HCT116 (cell line): ENCODE data around the gene ZNF783. TPM values are rescaled to one million over a fixed set of nuclear protein-coding genes. Genes with fewer than 3 reads are reported as not detected.

Experiments used
- ATAC-seq: fragments of 200-7000 bp; cut with Tn5 transposase; 2 replicates; pipeline ENCODE4 v1.9.1; 2020; ENCODE audit warnings: mild to moderate bottlenecking, moderate library complexity
- BruUV-seq: library from RNA; stranded (reverse); fragments of 400-500 nt; replicated peaks from 2 replicates; lab custom pipeline; 2021; lab: Mats Ljungman, UMichigan
- CTCF ChIA-PET: fragments of 300-600 bp; sonication (Branson Sonifier 250); formaldehyde crosslinking; loops from one replicate; lab custom pipeline; 2021; ENCODE audit warnings: antibody characterized with exemption; lab: Charles Lee
- POLR2A ChIA-PET: fragments of 300-600, 350-600 bp; sonication (Branson Sonifier 250); formaldehyde crosslinking; loops from one replicate; lab custom pipeline; 2021; ENCODE audit warnings: antibody characterized with exemption; lab: Charles Lee
- RAD21 ChIA-PET, 2 experiments: fragments of 300-600 bp; sonication (Branson Sonifier 250); formaldehyde crosslinking; loops; one replicate each; lab custom pipeline; 2023; ENCODE audit warnings: low total read pairs in 2 of 2; ENCODE audit not compliant: uncharacterized antibody in 2 of 2, unreplicated experiment in 2 of 2, low non-redundant PET in 1 of 2; lab: Charles Lee
- DNase-seq: peaks from one replicate; pipeline ENCODE4 v3.0.0-alpha.2; 2010; ENCODE audit warnings: low read depth, low spot score
- H2AFZ ChIP-seq: fragments of 200-600 bp; shearing (Covaris generic), sonication (generic); 2 replicates; pipeline ENCODE4 v1.6.1; 2017; ENCODE audit warnings: low read depth, mixed run types, mixed read lengths, antibody characterized with exemption, low read length; ENCODE audit not compliant: poor library complexity, severe bottlenecking
- H3K27ac ChIP-seq: 2 replicates; pipeline ENCODE4 v1.5.1; 2012; ENCODE audit warnings: low read depth, low read length
- H3K27me3 ChIP-seq: fragments of 200-600 bp; sonication (generic); 2 replicates; pipeline ENCODE4 v1.6.1; 2016; ENCODE audit warnings: mixed run types, low read length, mixed read lengths; ENCODE audit not compliant: insufficient read depth
- H3K36me3 ChIP-seq, 2 experiments: fragments of 200-500 bp in 1 of 2; fragments of 200-600 bp in 1 of 2; sonication (Bioruptor generic) in 1 of 2; sonication (generic) in 1 of 2; 2 replicates each; pipeline versions ENCODE4 v1.5.1 to v1.6.1; 2014 to 2016; ENCODE audit warnings: low read length in 2 of 2, inconsistent platforms in 1 of 2, mixed read lengths in 1 of 2, mixed run types in 1 of 2; ENCODE audit not compliant: insufficient read depth in 2 of 2, control insufficient read depth in 1 of 2
- H3K4me1 ChIP-seq, 2 experiments: fragments of 200-600 bp in 1 of 2; sonication (generic) in 1 of 2; 2 replicates each; pipeline versions ENCODE4 v1.5.1 to v1.6.1; 2012 to 2017; ENCODE audit warnings: low read length in 2 of 2, inconsistent platforms in 1 of 2, mild to moderate bottlenecking in 1 of 2, mixed read lengths in 1 of 2, mixed run types in 1 of 2, moderate library complexity in 1 of 2; ENCODE audit not compliant: insufficient read depth in 2 of 2, control insufficient read depth in 1 of 2
- H3K4me2 ChIP-seq: fragments of 200-600 bp; sonication (generic); 2 replicates; pipeline ENCODE4 v1.6.1; 2017; ENCODE audit warnings: mixed run types, low read length, mixed read lengths
- H3K4me3 ChIP-seq, 2 experiments: fragments of 200-600 bp in 1 of 2; sonication (generic) in 1 of 2; replicated peaks in 1 of 2; 2 replicates each; pipeline ENCODE4 v1.5.1; 2011 to 2016; ENCODE audit warnings: low read length in 2 of 2, control low read depth in 1 of 2, low read depth in 1 of 2, mild to moderate bottlenecking in 1 of 2, mixed read lengths in 1 of 2, mixed run types in 1 of 2
- H3K79me2 ChIP-seq: fragments of 200-600 bp; sonication (generic); 2 replicates; pipeline ENCODE4 v1.6.1; 2017; ENCODE audit warnings: mild to moderate bottlenecking, mixed run types, low read length, moderate library complexity, mixed read lengths; ENCODE audit not compliant: insufficient read depth
- H3K9ac ChIP-seq: fragments of 200-600 bp; sonication (generic); 2 replicates; pipeline ENCODE4 v1.6.1; 2016; ENCODE audit warnings: low read length, mixed read lengths
- H3K9me2 ChIP-seq: fragments of 200-600 bp; sonication (generic), shearing (Covaris generic); 2 replicates; pipeline ENCODE4 v1.6.1; 2017; ENCODE audit warnings: mixed run types, mild to moderate bottlenecking, moderate library complexity; ENCODE audit not compliant: insufficient read depth
- H3K9me3 ChIP-seq, 2 experiments: fragments of 200-500 bp in 1 of 2; fragments of 200-600 bp in 1 of 2; sonication (Bioruptor generic) in 1 of 2; sonication (generic) in 1 of 2; 2 replicates each; pipeline ENCODE4 v1.6.1; 2014 to 2017; ENCODE audit warnings: low read length in 2 of 2, mixed read lengths in 2 of 2, inconsistent platforms in 1 of 2, low read depth in 1 of 2, mild to moderate bottlenecking in 1 of 2, mixed run types in 1 of 2, moderate library complexity in 1 of 2; ENCODE audit not compliant: control insufficient read depth in 1 of 2, insufficient read depth in 1 of 2
- H4K20me1 ChIP-seq: fragments of 200-600 bp; sonication (generic), shearing (Covaris generic); 2 replicates; pipeline ENCODE4 v1.6.1; 2017; ENCODE audit warnings: mixed run types, mild to moderate bottlenecking, moderate library complexity; ENCODE audit not compliant: insufficient read depth
- ATF3 ChIP-seq: IDR thresholded peaks from 2 replicates; pipeline ENCODE4 v1.6.1; 2012
- CBX3 ChIP-seq: IDR thresholded peaks from 2 replicates; pipeline ENCODE4 v1.6.1; 2012; ENCODE audit warnings: low read depth
- CEBPB ChIP-seq: IDR thresholded peaks from 2 replicates; pipeline ENCODE4 v1.6.1; 2012; ENCODE audit warnings: low read depth
- EGR1 ChIP-seq: IDR thresholded peaks from 2 replicates; pipeline ENCODE4 v1.6.1; 2012; ENCODE audit warnings: low read depth
- ELF1 ChIP-seq: IDR thresholded peaks from 2 replicates; pipeline ENCODE4 v1.6.1; 2012; ENCODE audit warnings: low read depth, borderline replicate concordance
- EZH2 ChIP-seq: fragments of 200-600 bp; sonication (generic); IDR thresholded peaks from 2 replicates; pipeline ENCODE4 v1.6.1; 2017; ENCODE audit warnings: antibody characterized with exemption, mixed run types
- EZH2phosphoT487 ChIP-seq: fragments of 200-600 bp; IDR thresholded peaks from 2 replicates; pipeline ENCODE4 v1.6.1; 2018; ENCODE audit warnings: antibody characterized with exemption, borderline replicate concordance
- FOSL1 ChIP-seq: IDR thresholded peaks from 2 replicates; pipeline ENCODE4 v1.6.1; 2012; ENCODE audit warnings: low read depth
- JUND ChIP-seq: IDR thresholded peaks from 2 replicates; pipeline ENCODE4 v1.6.1; 2012
- POLR2A ChIP-seq: IDR thresholded peaks from 2 replicates; pipeline ENCODE4 v1.7.0; 2011; ENCODE audit warnings: borderline replicate concordance; ENCODE audit not compliant: insufficient read depth, insufficient read length; ENCODE audit errors: extremely low read depth
- RAD21 ChIP-seq: IDR thresholded peaks from 2 replicates; pipeline ENCODE4 v1.6.1; 2012; ENCODE audit warnings: low read depth, mild to moderate bottlenecking
- SIN3A ChIP-seq: IDR thresholded peaks from 2 replicates; pipeline ENCODE4 v1.6.1; 2012; ENCODE audit warnings: low read depth
- SRF ChIP-seq: IDR thresholded peaks from 2 replicates; pipeline ENCODE4 v1.6.1; 2012; ENCODE audit warnings: low read depth
- TCF7L2 ChIP-seq: IDR thresholded peaks from 2 replicates; pipeline ENCODE4 v1.7.0; 2011; ENCODE audit warnings: borderline replicate concordance, inconsistent platforms; ENCODE audit not compliant: insufficient read depth, insufficient read length; ENCODE audit errors: extremely low read depth
- ZFX ChIP-seq: fragments of 450-650 bp; IDR thresholded peaks from 2 replicates; pipeline ENCODE4 v1.6.1; 2017
- intact Hi-C: fragments of 100-400 bp; cut with micrococcal nuclease; formaldehyde crosslinking; loops from 2 replicates; pipeline ENCODE4 v1.10.0; 2022
- total RNA-seq: library from RNA; stranded (reverse); gene quantifications from one replicate; pipeline ENCODE4 v1.2.1, GENCODE V29; 2021; ENCODE audit not compliant: unreplicated experiment
- TF ChIP-seq, protein P1 (sequence below), 3 experiments: fragments of 200-600 bp in 1 of 3; sonication (generic) in 1 of 3; IDR thresholded peaks in 2 of 3; conservative IDR thresholded peaks in 1 of 3; 2 replicates each; pipeline ENCODE4 v1.5.1; 2012 to 2017; ENCODE audit warnings: low read depth in 2 of 3, low read length in 2 of 3, antibody characterized with exemption in 1 of 3, borderline replicate concordance in 1 of 3, control low read depth in 1 of 3, mild to moderate bottlenecking in 1 of 3, mixed read lengths in 1 of 3, mixed run types in 1 of 3, moderate library complexity in 1 of 3; ENCODE audit not compliant: insufficient read depth in 1 of 3
- TF ChIP-seq, protein P2 (sequence below): IDR thresholded peaks from 2 replicates; pipeline ENCODE4 v1.6.1; 2011; ENCODE audit warnings: mild to moderate bottlenecking, low read length, moderate library complexity; ENCODE audit not compliant: insufficient replicate concordance; ENCODE audit errors: extremely low read depth
- TF ChIP-seq, protein P3 (sequence below): IDR thresholded peaks from 2 replicates; pipeline ENCODE4 v1.6.1; 2012
- TF ChIP-seq, protein P4 (sequence below): IDR thresholded peaks from 2 replicates; pipeline ENCODE4 v1.6.1; 2012; ENCODE audit warnings: low read depth

ZNF783 gene
- total RNA-seq, 1 experiment from 2014 or later, result 12.5 TPM

DNA sequence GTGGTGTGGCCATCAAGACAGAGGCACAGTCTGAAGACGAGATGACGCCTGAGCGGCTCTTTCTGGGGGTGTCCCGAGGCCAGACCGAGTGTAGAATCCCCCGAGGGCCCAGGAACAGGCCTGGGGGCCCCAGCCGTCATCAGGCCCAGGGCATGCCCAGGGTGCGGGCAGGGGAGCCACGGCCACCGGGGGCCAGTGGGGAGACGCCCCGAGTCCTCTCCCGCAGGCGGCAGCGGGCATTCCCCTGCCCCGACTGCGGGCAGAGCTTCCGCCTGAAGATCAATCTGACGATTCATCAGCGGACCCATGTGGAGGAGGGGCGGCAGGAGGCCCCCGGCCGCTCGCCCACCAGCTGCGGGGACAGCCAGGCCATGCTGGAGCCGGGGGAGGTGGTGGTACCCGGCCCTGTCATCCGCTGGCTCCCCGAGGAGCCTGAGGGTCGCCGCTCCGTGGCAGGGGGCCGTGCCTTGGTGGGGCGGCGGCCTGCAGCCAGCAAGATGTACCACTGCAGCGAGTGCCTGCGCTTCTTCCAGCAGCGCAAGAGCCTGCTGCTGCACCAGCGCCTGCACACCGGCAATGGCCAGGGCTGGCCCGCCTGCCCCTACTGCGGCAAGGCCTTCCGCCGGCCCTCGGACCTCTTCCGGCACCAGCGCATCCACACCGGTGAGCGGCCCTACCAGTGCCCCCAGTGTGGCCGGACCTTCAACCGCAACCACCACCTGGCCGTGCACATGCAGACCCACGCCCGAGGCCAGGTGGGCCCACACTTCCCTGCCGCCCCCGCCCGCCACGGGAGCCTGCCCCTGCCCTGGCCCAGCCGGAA is 19.7 kb downstream of the ZNF783 start:
- no peak overlapping the region for H3K4me3 ChIP-seq
- H3K9me3 ChIP-seq, result no peaks in the 10 kb centered on the region
- no peaks in the 10 kb centered on the region for H3K79me2 ChIP-seq
- no peak overlapping the region for H2AFZ ChIP-seq
- H4K20me1 ChIP-seq, result no peaks in the 10 kb centered on the region
- H3K4me2 ChIP-seq, result no peak overlapping the region
- H3K27me3 ChIP-seq, result no peaks in the 10 kb centered on the region
- ATAC-seq (no peak), DNase-seq (no peak)
- no peak overlapping the region for H3K9ac ChIP-seq
- peaks cover 2 to 14% of the 10 kb centered on the region in 2 experiments; a peak in 3 of 4 replicates for H3K4me1 ChIP-seq
- H3K27ac ChIP-seq, result no peak overlapping the region
- CTCF ChIA-PET, result no interaction called here
- no peaks in the 10 kb centered on the region for H3K9me2 ChIP-seq
- BruUV-seq, result no TSS peak
- TF ChIP-seq CBX3 (no peak), ATF3 (no peak), EZH2 (no peak), SIN3A (no peak), ELF1 (no peak), RAD21 (no peak), SRF (no peak), POLR2A (no peak), EGR1 (no peak), EZH2phosphoT487 (no peak), TCF7L2 (no peak), ZFX (no peak), CEBPB (no peak), JUND (no peak), FOSL1 (no peak)
- TF ChIP-seq, protein P1, sequence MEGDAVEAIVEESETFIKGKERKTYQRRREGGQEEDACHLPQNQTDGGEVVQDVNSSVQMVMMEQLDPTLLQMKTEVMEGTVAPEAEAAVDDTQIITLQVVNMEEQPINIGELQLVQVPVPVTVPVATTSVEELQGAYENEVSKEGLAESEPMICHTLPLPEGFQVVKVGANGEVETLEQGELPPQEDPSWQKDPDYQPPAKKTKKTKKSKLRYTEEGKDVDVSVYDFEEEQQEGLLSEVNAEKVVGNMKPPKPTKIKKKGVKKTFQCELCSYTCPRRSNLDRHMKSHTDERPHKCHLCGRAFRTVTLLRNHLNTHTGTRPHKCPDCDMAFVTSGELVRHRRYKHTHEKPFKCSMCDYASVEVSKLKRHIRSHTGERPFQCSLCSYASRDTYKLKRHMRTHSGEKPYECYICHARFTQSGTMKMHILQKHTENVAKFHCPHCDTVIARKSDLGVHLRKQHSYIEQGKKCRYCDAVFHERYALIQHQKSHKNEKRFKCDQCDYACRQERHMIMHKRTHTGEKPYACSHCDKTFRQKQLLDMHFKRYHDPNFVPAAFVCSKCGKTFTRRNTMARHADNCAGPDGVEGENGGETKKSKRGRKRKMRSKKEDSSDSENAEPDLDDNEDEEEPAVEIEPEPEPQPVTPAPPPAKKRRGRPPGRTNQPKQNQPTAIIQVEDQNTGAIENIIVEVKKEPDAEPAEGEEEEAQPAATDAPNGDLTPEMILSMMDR (IDR thresholded peaks at IDR 0.05 in 2 of 3, conservative IDR thresholded peaks at IDR 0.05 in 1 of 3; ENCODE audit: borderline replicate concordance in 1 of 3, insufficient read depth in 1 of 3, low read depth in 2 of 3, low read length in 2 of 3), result no peak
- TF ChIP-seq, protein P2, sequence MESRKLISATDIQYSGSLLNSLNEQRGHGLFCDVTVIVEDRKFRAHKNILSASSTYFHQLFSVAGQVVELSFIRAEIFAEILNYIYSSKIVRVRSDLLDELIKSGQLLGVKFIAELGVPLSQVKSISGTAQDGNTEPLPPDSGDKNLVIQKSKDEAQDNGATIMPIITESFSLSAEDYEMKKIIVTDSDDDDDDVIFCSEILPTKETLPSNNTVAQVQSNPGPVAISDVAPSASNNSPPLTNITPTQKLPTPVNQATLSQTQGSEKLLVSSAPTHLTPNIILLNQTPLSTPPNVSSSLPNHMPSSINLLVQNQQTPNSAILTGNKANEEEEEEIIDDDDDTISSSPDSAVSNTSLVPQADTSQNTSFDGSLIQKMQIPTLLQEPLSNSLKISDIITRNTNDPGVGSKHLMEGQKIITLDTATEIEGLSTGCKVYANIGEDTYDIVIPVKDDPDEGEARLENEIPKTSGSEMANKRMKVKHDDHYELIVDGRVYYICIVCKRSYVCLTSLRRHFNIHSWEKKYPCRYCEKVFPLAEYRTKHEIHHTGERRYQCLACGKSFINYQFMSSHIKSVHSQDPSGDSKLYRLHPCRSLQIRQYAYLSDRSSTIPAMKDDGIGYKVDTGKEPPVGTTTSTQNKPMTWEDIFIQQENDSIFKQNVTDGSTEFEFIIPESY, result no peak
- TF ChIP-seq, protein P3, sequence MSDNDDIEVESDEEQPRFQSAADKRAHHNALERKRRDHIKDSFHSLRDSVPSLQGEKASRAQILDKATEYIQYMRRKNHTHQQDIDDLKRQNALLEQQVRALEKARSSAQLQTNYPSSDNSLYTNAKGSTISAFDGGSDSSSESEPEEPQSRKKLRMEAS, result no peak
- TF ChIP-seq, protein P4, sequence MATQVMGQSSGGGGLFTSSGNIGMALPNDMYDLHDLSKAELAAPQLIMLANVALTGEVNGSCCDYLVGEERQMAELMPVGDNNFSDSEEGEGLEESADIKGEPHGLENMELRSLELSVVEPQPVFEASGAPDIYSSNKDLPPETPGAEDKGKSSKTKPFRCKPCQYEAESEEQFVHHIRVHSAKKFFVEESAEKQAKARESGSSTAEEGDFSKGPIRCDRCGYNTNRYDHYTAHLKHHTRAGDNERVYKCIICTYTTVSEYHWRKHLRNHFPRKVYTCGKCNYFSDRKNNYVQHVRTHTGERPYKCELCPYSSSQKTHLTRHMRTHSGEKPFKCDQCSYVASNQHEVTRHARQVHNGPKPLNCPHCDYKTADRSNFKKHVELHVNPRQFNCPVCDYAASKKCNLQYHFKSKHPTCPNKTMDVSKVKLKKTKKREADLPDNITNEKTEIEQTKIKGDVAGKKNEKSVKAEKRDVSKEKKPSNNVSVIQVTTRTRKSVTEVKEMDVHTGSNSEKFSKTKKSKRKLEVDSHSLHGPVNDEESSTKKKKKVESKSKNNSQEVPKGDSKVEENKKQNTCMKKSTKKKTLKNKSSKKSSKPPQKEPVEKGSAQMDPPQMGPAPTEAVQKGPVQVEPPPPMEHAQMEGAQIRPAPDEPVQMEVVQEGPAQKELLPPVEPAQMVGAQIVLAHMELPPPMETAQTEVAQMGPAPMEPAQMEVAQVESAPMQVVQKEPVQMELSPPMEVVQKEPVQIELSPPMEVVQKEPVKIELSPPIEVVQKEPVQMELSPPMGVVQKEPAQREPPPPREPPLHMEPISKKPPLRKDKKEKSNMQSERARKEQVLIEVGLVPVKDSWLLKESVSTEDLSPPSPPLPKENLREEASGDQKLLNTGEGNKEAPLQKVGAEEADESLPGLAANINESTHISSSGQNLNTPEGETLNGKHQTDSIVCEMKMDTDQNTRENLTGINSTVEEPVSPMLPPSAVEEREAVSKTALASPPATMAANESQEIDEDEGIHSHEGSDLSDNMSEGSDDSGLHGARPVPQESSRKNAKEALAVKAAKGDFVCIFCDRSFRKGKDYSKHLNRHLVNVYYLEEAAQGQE, result no peak
- intact Hi-C loops, result no loop called here
- RAD21 ChIA-PET, result no interaction called here
- H3K36me3 ChIP-seq, result 0 out of 4 replicates have a peak, but pooled peaks cover 0 to 2% of the 10 kb centered on the region in 2 experiments
- POLR2A ChIA-PET, result no interaction called here
